Hepatocyte (in vitro differentiated cells): ENCODE data around the gene MATK.

Experiments
- EZH2 ChIP-seq: fragments of 200-600 bp; sonication (generic); IDR thresholded peaks from 2 replicates; pipeline ENCODE4 v1.6.1; 2016; ENCODE audit warnings: antibody characterized with exemption, mild to moderate bottlenecking, borderline replicate concordance
- EZH2phosphoT487 ChIP-seq: fragments of 200-600 bp; sonication (generic); IDR thresholded peaks from one replicate; pipeline ENCODE4 v1.6.1; 2018; ENCODE audit warnings: antibody characterized with exemption, mild to moderate bottlenecking, low read depth, moderate library complexity; ENCODE audit not compliant: unreplicated experiment, severe bottlenecking
- TF ChIP-seq, protein P1 (sequence below): fragments of 200-600 bp; sonication (generic); IDR thresholded peaks from 2 replicates; pipeline ENCODE4 v1.5.1; 2016; ENCODE audit warnings: antibody characterized with exemption, mild to moderate bottlenecking; ENCODE audit not compliant: poor library complexity

GRCh38 chr19:3775374-3775711, 10.8 kb downstream of the MATK start:
- TF ChIP-seq, protein P1, sequence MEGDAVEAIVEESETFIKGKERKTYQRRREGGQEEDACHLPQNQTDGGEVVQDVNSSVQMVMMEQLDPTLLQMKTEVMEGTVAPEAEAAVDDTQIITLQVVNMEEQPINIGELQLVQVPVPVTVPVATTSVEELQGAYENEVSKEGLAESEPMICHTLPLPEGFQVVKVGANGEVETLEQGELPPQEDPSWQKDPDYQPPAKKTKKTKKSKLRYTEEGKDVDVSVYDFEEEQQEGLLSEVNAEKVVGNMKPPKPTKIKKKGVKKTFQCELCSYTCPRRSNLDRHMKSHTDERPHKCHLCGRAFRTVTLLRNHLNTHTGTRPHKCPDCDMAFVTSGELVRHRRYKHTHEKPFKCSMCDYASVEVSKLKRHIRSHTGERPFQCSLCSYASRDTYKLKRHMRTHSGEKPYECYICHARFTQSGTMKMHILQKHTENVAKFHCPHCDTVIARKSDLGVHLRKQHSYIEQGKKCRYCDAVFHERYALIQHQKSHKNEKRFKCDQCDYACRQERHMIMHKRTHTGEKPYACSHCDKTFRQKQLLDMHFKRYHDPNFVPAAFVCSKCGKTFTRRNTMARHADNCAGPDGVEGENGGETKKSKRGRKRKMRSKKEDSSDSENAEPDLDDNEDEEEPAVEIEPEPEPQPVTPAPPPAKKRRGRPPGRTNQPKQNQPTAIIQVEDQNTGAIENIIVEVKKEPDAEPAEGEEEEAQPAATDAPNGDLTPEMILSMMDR, result no peak
- no peak for TF ChIP-seq EZH2phosphoT487
- TF ChIP-seq EZH2, result no peak
